ENCODE measurements around the gene TMEM129. TPM values are rescaled to one million over a fixed set of nuclear protein-coding genes. Genes with fewer than 3 reads are reported as not detected.

Gene TMEM129
- total and polyA plus RNA-seq, 9 donors, result 19.7 to 28.4 (median 23.3) TPM

DNA sequence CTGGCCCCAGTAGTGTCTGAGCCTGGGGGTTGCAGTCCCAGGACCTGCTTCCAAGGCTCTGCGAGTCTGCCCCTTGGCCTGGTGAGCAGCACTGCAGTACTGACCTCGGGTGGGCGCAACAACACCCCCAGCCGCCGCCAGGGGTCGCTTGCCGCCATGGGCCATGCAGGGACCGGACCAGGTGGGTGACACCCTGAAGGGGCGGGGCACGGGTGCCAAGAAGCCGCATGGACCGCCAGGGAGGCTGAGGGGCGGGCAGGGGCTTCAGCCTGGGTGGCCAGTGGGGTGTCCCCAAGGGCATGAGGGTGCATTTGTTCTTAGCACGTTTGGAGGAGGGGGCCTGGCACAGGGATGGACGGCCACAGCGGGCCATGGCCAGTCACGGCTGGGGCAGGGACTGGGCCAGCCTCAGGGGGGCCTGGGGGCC lies 25.2 kb upstream of the TMEM129 start:
- Histone ChIP-seq H3K36me3 (ENCODE audit: control insufficient read depth, insufficient read depth, low read length) (peaks cover 30% of the 10 kb centered on the region), H3K4me1 (ENCODE audit: control insufficient read depth, insufficient read depth, low read length) (peaks cover 10% of the 10 kb centered on the region)
- WGBS (ENCODE audit: insufficient coverage), result 7% methylated on average over 14 of the region's 17 CpGs

DNA sequence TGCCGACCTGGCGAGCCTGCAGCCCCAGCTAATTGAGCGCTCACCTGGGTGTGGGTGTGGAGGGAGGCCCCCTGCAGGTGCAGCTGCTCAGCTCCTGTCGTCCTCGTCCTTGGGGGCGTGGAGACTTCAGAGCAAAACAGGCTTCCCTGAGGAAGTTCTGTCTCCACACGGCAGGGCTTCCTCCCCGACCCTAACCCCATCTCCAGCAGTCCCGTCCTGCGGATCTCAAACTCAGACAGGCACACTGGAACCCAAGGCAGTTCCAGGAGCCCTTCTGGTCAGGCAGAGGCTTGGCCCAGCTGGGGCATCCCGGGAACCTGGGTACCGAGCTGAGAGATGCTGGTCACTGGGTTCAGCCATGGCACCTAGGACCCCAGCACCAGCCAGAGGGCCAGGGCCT lies 24.6 kb upstream of the TMEM129 start:
- Histone ChIP-seq H3K4me3 (ENCODE audit: low read length) (no peak overlapping the region), H3K4me1 (ENCODE audit: control insufficient read depth, insufficient read depth, low read length) (peaks cover 10% of the 10 kb centered on the region), H3K27me3 (ENCODE audit: control insufficient read depth, insufficient read depth, low read length) (no peaks in the 10 kb centered on the region), H3K27ac (ENCODE audit: low read length) (no peak overlapping the region), H3K36me3 (ENCODE audit: control insufficient read depth, insufficient read depth, low read length) (peaks cover 36% of the 10 kb centered on the region), H3K9me3 (replicated peaks; ENCODE audit: control insufficient read depth, low read depth, low read length) (no peaks in the 10 kb centered on the region)
- whole genome bisulfite sequencing (ENCODE audit: insufficient coverage), result 72% methylated on average over 11 of the region's 12 CpGs
- DNase-seq, result no peak

More for the DNA sequence above, 25.2 kb upstream of the TMEM129 start:
- Histone ChIP-seq H3K27ac (ENCODE audit: low read length) (no peak overlapping the region), H3K4me3 (ENCODE audit: low read length) (no peak overlapping the region), H3K9me3 (replicated peaks; ENCODE audit: control insufficient read depth, low read depth, low read length) (no peaks in the 10 kb centered on the region), H3K27me3 (ENCODE audit: control insufficient read depth, insufficient read depth, low read length) (peaks cover 2% of the 10 kb centered on the region)
- DNase-seq, result peak; percentile 51

DNA sequence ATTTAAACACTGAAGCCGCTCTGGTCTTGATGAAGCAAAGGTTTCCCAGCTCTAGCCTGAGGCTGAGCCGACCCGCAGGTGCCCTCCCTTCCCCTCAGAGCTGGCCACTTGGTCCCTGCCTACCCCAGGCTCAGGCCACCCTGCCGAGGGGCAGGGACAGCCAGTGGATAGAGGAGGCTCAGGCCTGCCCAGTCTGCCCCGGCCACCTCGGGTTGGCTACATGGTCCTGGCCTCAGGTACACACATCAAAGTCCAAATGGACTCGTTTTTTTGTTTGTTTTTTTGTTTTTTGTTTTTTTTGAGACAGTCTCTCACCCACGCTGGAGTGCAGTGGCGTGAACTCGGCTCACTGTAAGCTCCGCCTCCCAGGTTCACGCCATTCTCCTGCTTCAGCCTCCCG lies 24.0 kb upstream of the TMEM129 start:
- no peak overlapping the region for H3K27ac ChIP-seq (ENCODE audit: low read length)
- H3K36me3 ChIP-seq (ENCODE audit: control insufficient read depth, insufficient read depth, low read length), result peaks cover 41% of the 10 kb centered on the region
- no peaks in the 10 kb centered on the region for H3K27me3 ChIP-seq (ENCODE audit: control insufficient read depth, insufficient read depth, low read length)
- peaks cover 10% of the 10 kb centered on the region for H3K4me1 ChIP-seq (ENCODE audit: control insufficient read depth, insufficient read depth, low read length)
- 89% methylated on average over 3 of the region's 13 CpGs for WGBS (ENCODE audit: insufficient coverage)
- H3K4me3 ChIP-seq (ENCODE audit: low read length), result no peak overlapping the region
- DNase-seq, result no peak
- no peaks in the 10 kb centered on the region for H3K9me3 ChIP-seq (replicated peaks; ENCODE audit: control insufficient read depth, low read depth, low read length)

DNA sequence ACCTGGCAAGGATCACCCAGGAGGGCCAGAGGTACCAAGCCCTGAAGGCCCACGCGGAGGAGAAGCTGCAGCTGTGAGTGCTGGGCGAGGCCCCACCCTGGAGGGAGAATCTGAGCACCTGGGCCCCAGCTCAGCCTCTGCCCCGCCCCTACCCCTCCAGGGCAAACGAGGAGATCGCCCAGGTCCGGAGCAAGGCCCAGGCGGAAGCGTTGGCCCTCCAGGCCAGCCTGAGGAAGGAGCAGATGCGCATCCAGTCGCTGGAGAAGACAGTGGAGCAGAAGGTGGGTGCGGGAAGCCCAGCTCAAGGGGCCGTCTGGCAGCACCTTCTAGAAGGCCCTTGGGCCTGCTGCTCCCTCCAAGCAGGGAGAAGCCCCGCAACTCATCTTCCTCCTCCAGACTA lies 23.4 kb upstream of the TMEM129 start:
- 88% methylated on average over 8 of the region's 14 CpGs for WGBS (ENCODE audit: insufficient coverage)
- no peaks in the 10 kb centered on the region for H3K27me3 ChIP-seq (ENCODE audit: control insufficient read depth, insufficient read depth, low read length)
- no peak for DNase-seq
- H3K27ac ChIP-seq (ENCODE audit: low read length), result no peak overlapping the region
- no peaks in the 10 kb centered on the region for H3K9me3 ChIP-seq (replicated peaks; ENCODE audit: control insufficient read depth, low read depth, low read length)
- H3K4me3 ChIP-seq (ENCODE audit: low read length), result no peak overlapping the region
- H3K4me1 ChIP-seq (ENCODE audit: control insufficient read depth, insufficient read depth, low read length), result peaks cover 9% of the 10 kb centered on the region
- peaks cover 43% of the 10 kb centered on the region for H3K36me3 ChIP-seq (ENCODE audit: control insufficient read depth, insufficient read depth, low read length)

DNA sequence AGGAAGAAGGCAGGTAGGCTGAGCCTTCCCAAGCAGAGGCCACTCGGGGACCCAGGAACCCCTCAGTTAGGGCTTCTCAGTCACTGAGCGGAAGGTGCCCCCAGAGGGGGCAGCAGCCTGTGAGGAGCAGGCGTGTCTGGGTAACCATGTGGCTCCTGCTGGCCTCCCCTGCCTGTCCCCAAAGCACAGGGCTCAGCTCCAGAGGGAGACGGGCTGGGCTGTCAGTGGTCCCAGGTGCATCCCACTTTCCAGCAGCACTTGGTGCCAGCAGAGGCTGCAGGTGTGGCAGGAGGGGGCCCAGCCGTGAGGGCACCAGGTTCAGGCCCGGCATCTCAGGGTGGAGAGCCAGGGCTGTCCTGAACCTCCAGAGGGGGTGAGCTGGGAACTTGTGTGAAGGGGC lies 22.9 kb upstream of the TMEM129 start:
- Histone ChIP-seq H3K4me3 (ENCODE audit: low read length) (no peak overlapping the region), H3K27ac (ENCODE audit: low read length) (no peak overlapping the region), H3K27me3 (ENCODE audit: control insufficient read depth, insufficient read depth, low read length) (no peaks in the 10 kb centered on the region), H3K9me3 (replicated peaks; ENCODE audit: control insufficient read depth, low read depth, low read length) (no peaks in the 10 kb centered on the region), H3K36me3 (ENCODE audit: control insufficient read depth, insufficient read depth, low read length) (peaks cover 47% of the 10 kb centered on the region), H3K4me1 (ENCODE audit: control insufficient read depth, insufficient read depth, low read length) (peaks cover 6% of the 10 kb centered on the region)
- DNase-seq, result no peak
- WGBS (ENCODE audit: insufficient coverage), result 86% methylated on average over 6 of the region's 6 CpGs

DNA sequence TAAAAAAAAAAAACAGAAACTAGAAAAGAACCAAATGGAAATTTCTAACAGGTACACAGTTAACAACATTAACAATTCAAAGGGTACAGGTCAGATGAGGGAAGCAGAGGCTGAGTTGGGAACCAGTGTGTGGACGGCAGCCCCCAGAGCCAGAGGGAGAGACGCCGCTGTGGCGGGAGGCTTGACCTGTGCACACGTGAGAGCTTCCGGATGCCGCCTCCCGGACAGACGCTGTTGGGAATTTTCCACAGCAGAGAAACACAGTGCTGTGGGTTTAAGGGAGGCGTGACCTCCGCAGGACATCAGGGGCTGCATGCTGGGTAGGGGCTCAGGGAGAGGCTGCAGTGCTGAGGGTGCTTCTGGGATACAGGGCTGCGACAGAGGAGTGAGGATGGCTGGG lies 22.4 kb upstream of the TMEM129 start:
- WGBS (ENCODE audit: insufficient coverage), result 64% methylated on average over 11 of the region's 12 CpGs
- no peaks in the 10 kb centered on the region for H3K27me3 ChIP-seq (ENCODE audit: control insufficient read depth, insufficient read depth, low read length)
- no peak for DNase-seq
- no peak overlapping the region for H3K27ac ChIP-seq (ENCODE audit: low read length)
- peaks cover 4% of the 10 kb centered on the region for H3K4me1 ChIP-seq (ENCODE audit: control insufficient read depth, insufficient read depth, low read length)
- H3K36me3 ChIP-seq (ENCODE audit: control insufficient read depth, insufficient read depth, low read length), result peaks cover 51% of the 10 kb centered on the region
- H3K4me3 ChIP-seq (ENCODE audit: low read length), result no peak overlapping the region
- peaks cover under 1% of the 10 kb centered on the region for H3K9me3 ChIP-seq (replicated peaks; ENCODE audit: control insufficient read depth, low read depth, low read length)

DNA sequence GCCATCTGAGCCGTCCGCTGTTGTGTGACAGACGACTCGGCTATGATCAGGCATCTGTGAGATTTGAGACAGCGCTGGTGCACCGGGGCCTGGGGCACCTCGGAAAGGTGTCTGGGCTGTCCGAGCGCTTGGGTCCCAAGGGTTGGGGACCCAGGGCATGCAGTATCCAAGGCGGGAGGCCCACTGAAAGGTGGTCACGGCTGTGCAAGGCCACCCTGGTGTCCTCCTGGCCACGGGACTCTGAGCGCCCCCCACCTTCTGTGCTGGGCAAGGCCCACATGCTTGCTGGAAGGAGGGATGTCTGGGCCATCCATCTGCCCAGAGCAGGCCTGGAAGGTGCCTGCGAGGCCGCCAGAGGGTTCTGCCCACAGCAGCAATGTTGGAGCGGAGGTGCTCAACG lies 20.1 kb upstream of the TMEM129 start:
- Histone ChIP-seq H3K27ac (ENCODE audit: low read length) (no peak overlapping the region), H3K36me3 (ENCODE audit: control insufficient read depth, insufficient read depth, low read length) (peaks cover 72% of the 10 kb centered on the region), H3K4me3 (ENCODE audit: low read length) (no peak overlapping the region), H3K27me3 (ENCODE audit: control insufficient read depth, insufficient read depth, low read length) (no peaks in the 10 kb centered on the region), H3K4me1 (ENCODE audit: control insufficient read depth, insufficient read depth, low read length) (no peaks in the 10 kb centered on the region), H3K9me3 (replicated peaks; ENCODE audit: control insufficient read depth, low read depth, low read length) (peaks cover 12% of the 10 kb centered on the region)
- DNase-seq, result no peak
- 92% methylated on average over 17 of the region's 17 CpGs for WGBS (ENCODE audit: insufficient coverage)

DNA sequence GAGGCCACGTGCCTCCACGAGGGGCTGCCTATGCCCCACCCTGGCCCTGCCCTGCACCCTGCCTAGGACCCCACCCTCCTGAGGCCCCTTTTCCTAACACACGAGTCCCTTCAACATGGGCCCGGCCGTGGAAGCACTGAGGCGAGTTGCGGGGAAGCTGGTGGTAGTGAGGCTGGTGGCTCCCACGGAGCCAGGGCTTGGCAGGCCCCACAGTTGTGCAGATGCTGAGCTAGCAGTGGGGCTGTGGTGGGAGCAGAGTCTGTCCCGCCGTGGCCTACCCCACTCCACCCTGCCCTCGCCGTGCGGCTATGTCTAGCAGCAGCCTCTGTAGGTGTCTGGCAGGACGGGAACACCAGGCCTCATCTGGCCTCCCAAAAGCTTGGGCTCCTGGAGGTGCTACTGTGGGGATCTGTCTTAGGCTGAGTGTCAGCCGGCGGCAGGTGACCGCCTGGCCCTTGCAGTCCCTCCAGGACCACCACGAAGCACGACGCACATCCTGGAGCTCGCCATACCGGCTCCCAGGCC lies 19.0 kb upstream of the TMEM129 start:
- Histone ChIP-seq H3K27me3 (ENCODE audit: control insufficient read depth, insufficient read depth, low read length) (no peaks in the 10 kb centered on the region), H3K4me1 (ENCODE audit: control insufficient read depth, insufficient read depth, low read length) (no peaks in the 10 kb centered on the region), H3K36me3 (ENCODE audit: control insufficient read depth, insufficient read depth, low read length) (peaks cover 79% of the 10 kb centered on the region), H3K27ac (ENCODE audit: low read length) (no peak overlapping the region), H3K4me3 (ENCODE audit: low read length) (no peak overlapping the region), H3K9me3 (replicated peaks; ENCODE audit: control insufficient read depth, low read depth, low read length) (peaks cover 12% of the 10 kb centered on the region)
- 96% methylated on average over 8 of the region's 22 CpGs for whole genome bisulfite sequencing (ENCODE audit: insufficient coverage)
- no peak for DNase-seq

DNA sequence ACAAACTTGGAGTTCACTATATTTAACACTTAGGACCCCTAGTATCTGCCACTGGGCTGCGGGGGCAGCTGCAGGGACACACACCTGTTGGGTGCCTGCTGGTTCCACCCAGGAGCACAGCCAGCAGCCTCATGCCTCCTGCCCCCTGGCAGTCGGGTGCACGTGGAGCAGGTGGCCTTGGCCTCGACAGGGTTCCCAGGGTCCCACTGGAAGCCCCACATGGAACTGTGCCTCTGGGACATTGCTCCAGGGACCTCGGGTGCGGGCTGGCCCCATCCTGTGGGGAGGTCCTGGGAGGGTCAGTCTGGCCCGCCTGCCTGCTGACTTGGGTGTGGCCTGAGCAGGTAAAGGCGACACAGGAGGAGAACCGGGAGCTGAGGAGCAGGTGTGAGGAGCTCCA lies 18.2 kb upstream of the TMEM129 start:
- 94% methylated on average over 7 of the region's 9 CpGs for WGBS (ENCODE audit: insufficient coverage)
- Histone ChIP-seq H3K36me3 (ENCODE audit: control insufficient read depth, insufficient read depth, low read length) (peaks cover 78% of the 10 kb centered on the region), H3K4me1 (ENCODE audit: control insufficient read depth, insufficient read depth, low read length) (no peaks in the 10 kb centered on the region), H3K27me3 (ENCODE audit: control insufficient read depth, insufficient read depth, low read length) (no peaks in the 10 kb centered on the region), H3K4me3 (ENCODE audit: low read length) (no peak overlapping the region), H3K27ac (ENCODE audit: low read length) (no peak overlapping the region), H3K9me3 (replicated peaks; ENCODE audit: control insufficient read depth, low read depth, low read length) (peaks cover 12% of the 10 kb centered on the region)
- DNase-seq, result no peak

DNA sequence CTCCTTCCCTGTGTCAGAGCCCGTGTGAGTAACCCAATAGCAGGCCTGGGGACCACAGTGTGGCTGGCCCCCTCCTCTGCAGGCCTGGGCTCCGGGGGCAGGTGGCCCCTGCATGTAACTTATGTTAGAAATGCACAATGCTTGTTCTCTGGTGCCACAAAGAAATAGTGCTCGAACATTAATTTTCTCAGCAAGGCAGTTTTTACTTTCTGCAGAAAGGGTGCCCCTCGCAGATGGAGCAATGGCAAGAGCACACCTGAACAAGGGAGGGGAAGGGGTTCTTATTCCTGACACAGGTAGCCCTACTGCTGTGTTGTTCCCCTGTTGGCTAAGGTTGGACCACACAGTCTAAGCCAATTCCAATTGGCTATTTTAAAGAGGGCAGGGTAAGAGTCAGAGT lies 17.3 kb upstream of the TMEM129 start:
- Histone ChIP-seq H3K27ac (ENCODE audit: low read length) (no peak overlapping the region), H3K4me3 (ENCODE audit: low read length) (no peak overlapping the region), H3K36me3 (ENCODE audit: control insufficient read depth, insufficient read depth, low read length) (peaks cover 73% of the 10 kb centered on the region), H3K4me1 (ENCODE audit: control insufficient read depth, insufficient read depth, low read length) (no peaks in the 10 kb centered on the region), H3K27me3 (ENCODE audit: control insufficient read depth, insufficient read depth, low read length) (no peaks in the 10 kb centered on the region), H3K9me3 (replicated peaks; ENCODE audit: control insufficient read depth, low read depth, low read length) (peaks cover 12% of the 10 kb centered on the region)
- no peak for DNase-seq
- 100% methylated on average over 3 of the region's 4 CpGs for WGBS (ENCODE audit: insufficient coverage)

DNA sequence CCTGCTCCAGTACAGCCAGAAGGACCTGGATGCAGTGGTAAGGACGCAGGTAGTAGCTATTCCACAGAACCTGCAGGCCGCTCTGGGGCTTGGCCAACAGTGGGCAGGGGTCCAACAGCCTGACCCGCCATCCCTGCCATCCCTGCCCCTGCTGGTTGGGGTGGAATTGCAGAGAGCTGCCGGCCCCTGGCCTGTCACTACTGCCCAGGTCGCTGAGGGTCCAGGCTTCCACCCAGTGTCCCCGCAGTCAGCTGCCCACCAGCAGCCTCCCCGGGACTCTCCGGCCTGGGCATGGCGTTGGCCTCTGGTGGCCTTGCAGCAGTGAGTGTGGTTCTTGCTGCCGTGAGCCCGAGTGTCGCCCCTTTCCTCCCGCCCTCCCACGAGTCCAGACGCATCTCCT lies 16.5 kb upstream of the TMEM129 start:
- WGBS (ENCODE audit: insufficient coverage), result 97% methylated on average over 14 of the region's 15 CpGs
- no peak for DNase-seq
- no peaks in the 10 kb centered on the region for H3K4me1 ChIP-seq (ENCODE audit: control insufficient read depth, insufficient read depth, low read length)
- H3K36me3 ChIP-seq (ENCODE audit: control insufficient read depth, insufficient read depth, low read length), result peaks cover 78% of the 10 kb centered on the region
- H3K27ac ChIP-seq (ENCODE audit: low read length), result no peak overlapping the region
- no peak overlapping the region for H3K4me3 ChIP-seq (ENCODE audit: low read length)
- peaks cover 12% of the 10 kb centered on the region for H3K9me3 ChIP-seq (replicated peaks; ENCODE audit: control insufficient read depth, low read depth, low read length)
- H3K27me3 ChIP-seq (ENCODE audit: control insufficient read depth, insufficient read depth, low read length), result no peaks in the 10 kb centered on the region

All from muscle of leg (tissue), 11 donors.